22Rv1 (cell line): ENCODE data around the gene HIVEP3.

Source experiments
- H3K27ac ChIP-seq: fragments of 450-650 bp; 2 replicates; pipeline ENCODE4 v1.5.1; 2017
- CTCF ChIP-seq: fragments of 450-650 bp; IDR thresholded peaks from 2 replicates; pipeline ENCODE4 v1.5.1; 2017; ENCODE audit warnings: mild to moderate bottlenecking
- ZFX ChIP-seq: fragments of 450-650 bp; IDR thresholded peaks from 2 replicates; pipeline ENCODE4 v1.6.1; 2017; ENCODE audit warnings: antibody characterized with exemption, borderline replicate concordance

HIVEP3 gene

GRCh38 chr1:41758904-41759548 lies 159.7 kb downstream of the HIVEP3 start:
- no peak for TF ChIP-seq CTCF
- no peak for TF ChIP-seq ZFX
- no peak overlapping the region for H3K27ac ChIP-seq

- no peak for TF ChIP-seq CTCF
- TF ChIP-seq ZFX, result no peak
- H3K27ac ChIP-seq, result no peak overlapping the region
Observed at GRCh38 chr1:41758500-41758899, 160.2 kb downstream of the HIVEP3 start.

- peak; percentile 15; the same call in 1 of the 2 replicates for TF ChIP-seq CTCF
- no peak for TF ChIP-seq ZFX
- H3K27ac ChIP-seq, result no peak overlapping the region
Observed at GRCh38 chr1:41754540-41754939, 164.2 kb downstream of the HIVEP3 start.

GRCh38 chr1:41752514-41753170 lies 166.1 kb downstream of the HIVEP3 start:
- H3K27ac ChIP-seq, result no peak overlapping the region

GRCh38 chr1:41751804-41752513 lies 166.8 kb downstream of the HIVEP3 start:
- TF ChIP-seq CTCF (no peak), ZFX (no peak)
- H3K27ac ChIP-seq, result no peak overlapping the region

More at GRCh38 chr1:41752514-41753170, 166.1 kb downstream of the HIVEP3 start:
- TF ChIP-seq ZFX, result no peak
- no peak for TF ChIP-seq CTCF

- no peak overlapping the region for H3K27ac ChIP-seq
Observed at GRCh38 chr1:41749991-41750745, 168.6 kb downstream of the HIVEP3 start.

More at GRCh38 chr1:41749991-41750745, 168.6 kb downstream of the HIVEP3 start:
- TF ChIP-seq CTCF (no peak), ZFX (no peak)
